Measurements from ENCODE around the gene SLC13A2. TPM values are rescaled to one million over a fixed set of nuclear protein-coding genes. Genes with fewer than 3 reads are reported as not detected.

The SLC13A2 gene
- total RNA-seq, 3 donors from 2014 or later (not counting 1 experiment from before 2014, with no cell fraction given): not detected

GRCh38 chr17:28536532-28537218 is 63.2 kb downstream of the SLC13A2 start:
- intact Hi-C loops (cut with micrococcal nuclease): no loop called here
- H3K27ac Mint-ChIP-seq: no peak overlapping the region
- no peaks in the 10 kb centered on the region for H3K36me3 ChIP-seq (ENCODE audit: control insufficient read depth, insufficient read depth, low read length)

DNA sequence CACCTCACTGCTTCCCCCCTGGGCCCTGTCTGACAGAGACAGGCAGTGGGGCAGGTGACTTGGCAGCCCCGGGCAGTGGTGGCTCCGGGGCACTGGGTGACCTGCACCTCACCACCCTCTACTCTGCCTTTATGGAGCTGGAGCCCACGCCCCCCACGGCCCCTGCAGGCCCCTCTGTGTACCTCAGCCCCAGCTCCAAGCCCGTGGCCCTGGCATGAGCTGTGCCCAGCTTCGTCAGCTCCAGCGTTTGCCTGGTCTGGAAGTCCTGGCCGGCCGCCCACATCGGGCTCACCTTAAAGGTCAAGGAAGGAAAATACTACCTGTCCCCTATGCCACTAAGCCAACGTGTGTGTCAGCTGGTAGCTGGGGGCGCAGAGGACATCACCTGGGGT is 63.8 kb downstream of the SLC13A2 start:
- ATAC-seq (no peak), DNase-seq (no peak)
- H3K27ac ChIP-seq (ENCODE audit: low read length): no peak overlapping the region
- no peaks in the 10 kb centered on the region for H3K4me1 ChIP-seq (ENCODE audit: control insufficient read depth, insufficient read depth, low read length)
- Mint-ChIP-seq H3K9me3 (no peaks in the 10 kb centered on the region), H3K27ac (no peak overlapping the region), H3K27me3 (ENCODE audit: low read depth in 2 of 2) (no peaks in the 10 kb centered on the region), H3K36me3 (no peaks in the 10 kb centered on the region), H3K4me1 (no peaks in the 10 kb centered on the region), H3K4me3 (no peak overlapping the region)
- no peak overlapping the region for H3K4me3 ChIP-seq (ENCODE audit: low read length)
- H3K27me3 ChIP-seq (ENCODE audit: control insufficient read depth, insufficient read depth, low read length): no peaks in the 10 kb centered on the region
- H3K36me3 ChIP-seq (ENCODE audit: control insufficient read depth, insufficient read depth, low read length): no peaks in the 10 kb centered on the region
- TF ChIP-seq, protein P1, sequence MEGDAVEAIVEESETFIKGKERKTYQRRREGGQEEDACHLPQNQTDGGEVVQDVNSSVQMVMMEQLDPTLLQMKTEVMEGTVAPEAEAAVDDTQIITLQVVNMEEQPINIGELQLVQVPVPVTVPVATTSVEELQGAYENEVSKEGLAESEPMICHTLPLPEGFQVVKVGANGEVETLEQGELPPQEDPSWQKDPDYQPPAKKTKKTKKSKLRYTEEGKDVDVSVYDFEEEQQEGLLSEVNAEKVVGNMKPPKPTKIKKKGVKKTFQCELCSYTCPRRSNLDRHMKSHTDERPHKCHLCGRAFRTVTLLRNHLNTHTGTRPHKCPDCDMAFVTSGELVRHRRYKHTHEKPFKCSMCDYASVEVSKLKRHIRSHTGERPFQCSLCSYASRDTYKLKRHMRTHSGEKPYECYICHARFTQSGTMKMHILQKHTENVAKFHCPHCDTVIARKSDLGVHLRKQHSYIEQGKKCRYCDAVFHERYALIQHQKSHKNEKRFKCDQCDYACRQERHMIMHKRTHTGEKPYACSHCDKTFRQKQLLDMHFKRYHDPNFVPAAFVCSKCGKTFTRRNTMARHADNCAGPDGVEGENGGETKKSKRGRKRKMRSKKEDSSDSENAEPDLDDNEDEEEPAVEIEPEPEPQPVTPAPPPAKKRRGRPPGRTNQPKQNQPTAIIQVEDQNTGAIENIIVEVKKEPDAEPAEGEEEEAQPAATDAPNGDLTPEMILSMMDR (IDR thresholded peaks at IDR 0.05): no peak
- 86% methylated on average over 12 of the region's 12 CpGs for WGBS (ENCODE audit: insufficient coverage)
- H3K9me3 ChIP-seq (ENCODE audit: control insufficient read depth, insufficient read depth, low read length): no peaks in the 10 kb centered on the region
- intact Hi-C loops (cut with micrococcal nuclease): no loop called here

More at GRCh38 chr17:28536532-28537218, 63.2 kb downstream of the SLC13A2 start:
- no peak overlapping the region for H3K4me3 ChIP-seq (ENCODE audit: low read length)
- Mint-ChIP-seq H3K36me3 (no peaks in the 10 kb centered on the region), H3K4me1 (no peaks in the 10 kb centered on the region), H3K9me3 (no peaks in the 10 kb centered on the region), H3K4me3 (no peak overlapping the region), H3K27me3 (ENCODE audit: low read depth in 2 of 2) (no peaks in the 10 kb centered on the region)
- DNase-seq (no peak), ATAC-seq (no peak)
- no peaks in the 10 kb centered on the region for H3K4me1 ChIP-seq (ENCODE audit: control insufficient read depth, insufficient read depth, low read length)
- H3K9me3 ChIP-seq (ENCODE audit: control insufficient read depth, insufficient read depth, low read length): no peaks in the 10 kb centered on the region
- no peaks in the 10 kb centered on the region for H3K27me3 ChIP-seq (ENCODE audit: control insufficient read depth, insufficient read depth, low read length)
- TF ChIP-seq, protein P1 (IDR thresholded peaks at IDR 0.05): no peak
- WGBS (ENCODE audit: insufficient coverage): 75% methylated on average over 9 of the region's 9 CpGs
- no peak overlapping the region for H3K27ac ChIP-seq (ENCODE audit: low read length)

GRCh38 chr17:28538296-28538895 is 65.0 kb downstream of the SLC13A2 start:
- Histone ChIP-seq H3K27ac (ENCODE audit: low read length) (no peak overlapping the region), H3K4me1 (ENCODE audit: control insufficient read depth, insufficient read depth, low read length) (no peaks in the 10 kb centered on the region), H3K27me3 (ENCODE audit: control insufficient read depth, insufficient read depth, low read length) (no peaks in the 10 kb centered on the region), H3K4me3 (ENCODE audit: low read length) (no peak overlapping the region), H3K9me3 (ENCODE audit: control insufficient read depth, insufficient read depth, low read length) (no peaks in the 10 kb centered on the region), H3K36me3 (ENCODE audit: control insufficient read depth, insufficient read depth, low read length) (no peaks in the 10 kb centered on the region)
- TF ChIP-seq, protein P1 (IDR thresholded peaks at IDR 0.05): no peak
- DNase-seq (no peak), ATAC-seq (no peak)
- 92% methylated on average over 14 of the region's 14 CpGs for WGBS (ENCODE audit: insufficient coverage)
- no peaks in the 10 kb centered on the region for H3K9me3 Mint-ChIP-seq
- intact Hi-C loops (cut with micrococcal nuclease): no loop called here
- H3K27ac Mint-ChIP-seq: no peak overlapping the region
- no peak overlapping the region for H3K4me3 Mint-ChIP-seq
- no peaks in the 10 kb centered on the region for H3K36me3 Mint-ChIP-seq
- no peaks in the 10 kb centered on the region for H3K27me3 Mint-ChIP-seq (ENCODE audit: low read depth in 2 of 2)
- H3K4me1 Mint-ChIP-seq: no peaks in the 10 kb centered on the region

Data from natural killer cell (primary cell).